HEK293 (cell line): ENCODE data around the gene KCP.

ENCODE experiments used
- CTCF ChIA-PET: fragments of 350-600 bp; formaldehyde crosslinking; extraction: SDS; loops from one replicate; lab custom pipeline; 2021; ENCODE audit warnings: antibody characterized with exemption; lab: Yijun Ruan, JAX
- POLR2A ChIA-PET: fragments of 300-600 bp; formaldehyde crosslinking; extraction: SDS; loops from one replicate; lab custom pipeline; 2020; ENCODE audit warnings: antibody characterized with exemption, inconsistent platforms; lab: Yijun Ruan, JAX
- H3K27ac ChIP-seq: fragments of 200-500 bp; sonication (Bioruptor generic); 2 replicates; pipeline ENCODE4 v1.5.1; 2014; ENCODE audit warnings: low read depth, low read length, control low read depth, inconsistent platforms; ENCODE audit errors: extremely low read depth
- H3K36me3 ChIP-seq, 2 experiments: fragments of 200-500 bp in 1 of 2; sonication (Bioruptor generic) in 1 of 2; 1 replicate in 1 of 2; 2 replicates in 1 of 2; pipeline ENCODE4 v1.5.1; 2014 to 2017; ENCODE audit warnings: inconsistent platforms in 2 of 2, low read length in 2 of 2; ENCODE audit not compliant: control insufficient read depth in 2 of 2, insufficient read depth in 1 of 2
- H3K4me1 ChIP-seq: fragments of 200-500 bp; sonication (Bioruptor generic); 2 replicates; pipeline ENCODE4 v1.5.1; 2014; ENCODE audit warnings: mild to moderate bottlenecking, low read length, inconsistent platforms; ENCODE audit not compliant: control insufficient read depth, insufficient read depth
- H3K4me3 ChIP-seq: 2 replicates; pipeline ENCODE4 v1.5.1; 2011; ENCODE audit warnings: low read depth, mild to moderate bottlenecking, control low read depth, low read length, moderate library complexity
- H3K9me3 ChIP-seq: fragments of 200-500 bp; sonication (Bioruptor generic); 2 replicates; pipeline ENCODE4 v1.5.1; 2014; ENCODE audit warnings: low read depth, low read length, inconsistent platforms; ENCODE audit not compliant: control insufficient read depth, insufficient read depth
- FEZF1 ChIP-seq: fragments of 450-650 bp; formaldehyde crosslinking; IDR thresholded peaks from 2 replicates; pipeline ENCODE4 v1.5.1; 2016; ENCODE audit warnings: missing biosample characterization, missing genetic modification characterization
- GLIS2 ChIP-seq: fragments of 450-650 bp; formaldehyde crosslinking; IDR thresholded peaks from 2 replicates; pipeline ENCODE4 v1.5.1; 2016; ENCODE audit warnings: missing biosample characterization, missing genetic modification characterization
- HIC1 ChIP-seq: fragments of 450-650 bp; formaldehyde crosslinking; IDR thresholded peaks from 2 replicates; pipeline ENCODE4 v1.5.1; 2016; ENCODE audit warnings: missing biosample characterization, missing genetic modification characterization
- TRIM28 ChIP-seq: IDR thresholded peaks from 2 replicates; pipeline ENCODE4 v1.6.1; 2011; ENCODE audit warnings: low read length, control low read depth, borderline replicate concordance
- ZBTB20 ChIP-seq: fragments of 450-650 bp; formaldehyde crosslinking; IDR thresholded peaks from 2 replicates; pipeline ENCODE4 v1.5.1; 2016; ENCODE audit warnings: missing biosample characterization, missing genetic modification characterization
- ZEB2 ChIP-seq: fragments of 450-650 bp; formaldehyde crosslinking; IDR thresholded peaks from 2 replicates; pipeline ENCODE4 v1.5.1; 2016; ENCODE audit warnings: missing biosample characterization, missing genetic modification characterization
- ZNF10 ChIP-seq: fragments of 450-650 bp; formaldehyde crosslinking; IDR thresholded peaks from 2 replicates; pipeline ENCODE4 v1.5.1; 2017; ENCODE audit warnings: missing biosample characterization, missing genetic modification characterization
- ZNF37A ChIP-seq: fragments of 450-650 bp; IDR thresholded peaks from 2 replicates; pipeline ENCODE4 v1.5.1; 2018; ENCODE audit warnings: missing biosample characterization, missing genetic modification characterization
- ZNF394 ChIP-seq: fragments of 450-650 bp; formaldehyde crosslinking; IDR thresholded peaks from 2 replicates; pipeline ENCODE4 v1.5.1; 2016; ENCODE audit warnings: missing biosample characterization, missing genetic modification characterization, mild to moderate bottlenecking, moderate library complexity, borderline replicate concordance
- ZNF571 ChIP-seq: fragments of 450-650 bp; formaldehyde crosslinking; IDR thresholded peaks from 2 replicates; pipeline ENCODE4 v1.5.0; 2017; ENCODE audit warnings: missing biosample characterization, missing genetic modification characterization
- ZNF626 ChIP-seq: fragments of 450-650 bp; sonication (Bioruptor Pico); formaldehyde crosslinking; IDR thresholded peaks from 2 replicates; pipeline ENCODE4 v1.5.1; 2018; ENCODE audit warnings: missing biosample characterization, missing genetic modification characterization, inconsistent platforms
- TF ChIP-seq, protein P1 (sequence below): fragments of 450-650 bp; formaldehyde crosslinking; IDR thresholded peaks from 2 replicates; pipeline ENCODE4 v1.5.1; 2016; ENCODE audit warnings: missing biosample characterization, missing genetic modification characterization, low read depth

Gene KCP

DNA sequence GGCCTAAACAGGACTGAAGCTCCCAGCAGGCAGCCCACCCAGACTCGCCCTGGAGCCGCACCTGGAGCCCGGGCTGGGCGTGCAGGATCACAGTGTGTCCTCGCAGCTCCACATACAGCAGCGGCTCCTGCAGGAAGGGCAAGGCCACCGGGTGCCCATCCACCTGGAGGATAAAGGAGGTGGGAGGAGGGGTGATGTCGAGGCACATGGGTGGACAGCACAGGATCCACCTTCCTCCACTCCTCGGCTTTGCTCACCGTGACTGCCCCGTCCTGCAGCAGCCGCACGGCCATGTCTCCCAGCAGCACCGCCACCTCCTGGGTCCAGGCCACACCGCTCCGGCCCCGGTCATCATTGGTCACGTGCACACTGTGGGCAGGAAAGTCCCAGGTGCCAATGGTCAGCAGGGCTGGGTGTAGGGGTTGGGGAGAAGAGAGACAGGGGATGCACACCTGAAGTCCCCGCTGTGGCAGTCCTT, 31.0 kb downstream of the KCP start:
- POLR2A ChIA-PET, result interaction anchor here (0.7 to 1.6 kb wide), 2 partner anchors 17 to 18 kb away, joined by 4 to 6 read pairs; partner anchors contain the start of gene ATP6V1F

GRCh38 chr7:128878226-128879105, 32.0 kb downstream of the KCP start:
- ChIA-PET POLR2A (interaction anchor here (0.6 kb wide), 1 partner anchor 7 kb away, joined by 4 read pairs; no protein-coding TSS in a partner anchor), CTCF (interaction anchor here (0.6 to 7.0 kb wide), 8 partner anchors 12 to 450 kb away, joined by 3 to 85 read pairs (median 3); partner anchors contain the start of gene ATP6V1F)
- no peaks in the 10 kb centered on the region for H3K4me1 ChIP-seq
- H3K27ac ChIP-seq, result no peak overlapping the region
- H3K36me3 ChIP-seq, result no peaks in the 10 kb centered on the region
- H3K4me3 ChIP-seq, result no peak overlapping the region
- TF ChIP-seq ZNF10 (tag by site-specific recombination), result no peak
- TF ChIP-seq FEZF1 (tag by site-specific recombination), result no peak
- peak; percentile 42; the same call in 1 of the 2 replicates for TF ChIP-seq ZEB2 (tag by site-specific recombination)
- TF ChIP-seq ZNF571, result no peak
- no peaks in the 10 kb centered on the region for H3K9me3 ChIP-seq

More for the DNA sequence above, 31.0 kb downstream of the KCP start:
- Histone ChIP-seq H3K27ac (no peak overlapping the region), H3K36me3 (no peaks in the 10 kb centered on the region), H3K4me1 (no peaks in the 10 kb centered on the region), H3K4me3 (no peak overlapping the region), H3K9me3 (no peaks in the 10 kb centered on the region)
- TF ChIP-seq ZNF37A (tag by site-specific recombination) (no peak), TRIM28 (no peak), ZNF626 (tag by site-specific recombination) (no peak)
- CTCF ChIA-PET, result interaction anchor here (0.6 to 7.0 kb wide), 17 partner anchors 13 to 451 kb away, joined by 3 to 85 read pairs (median 3); partner anchors contain the start of gene ATP6V1F

DNA sequence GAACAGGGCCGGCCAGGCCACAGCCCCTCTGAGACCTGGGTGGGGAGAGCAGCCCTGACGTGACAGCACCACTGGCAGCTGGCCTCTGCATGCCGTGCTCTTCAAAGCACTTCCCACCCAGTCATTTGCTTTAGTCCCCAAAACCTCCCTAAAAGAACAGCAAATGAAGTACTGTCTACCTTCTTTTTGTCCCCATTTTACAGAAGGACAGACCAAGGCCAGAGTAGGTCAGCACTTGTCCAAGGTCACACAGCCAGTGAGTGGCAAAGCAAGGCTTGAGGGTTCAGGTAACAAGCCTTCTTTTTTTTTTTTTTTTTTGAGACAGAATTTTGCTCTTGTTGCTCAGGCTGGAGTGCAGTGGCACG, 32.8 kb downstream of the KCP start:
- Histone ChIP-seq H3K9me3 (no peaks in the 10 kb centered on the region), H3K4me3 (no peak overlapping the region), H3K4me1 (no peaks in the 10 kb centered on the region), H3K36me3 (no peaks in the 10 kb centered on the region), H3K27ac (no peak overlapping the region)
- TF ChIP-seq ZNF10 (tag by site-specific recombination), result no peak
- TF ChIP-seq ZBTB20 (tag by site-specific recombination), result 0 out of 2 replicates have a peak, but pooled peaks have one; percentile 22
- CTCF ChIA-PET, result interaction anchor here (6.5 to 7.0 kb wide), 2 partner anchors 15 to 450 kb away, joined by 56 to 85 read pairs; partner anchors contain the start of gene ATP6V1F
- POLR2A ChIA-PET, result interaction anchor here (0.6 kb wide), 1 partner anchor 8 kb away, joined by 4 read pairs; no protein-coding TSS in a partner anchor

GRCh38 chr7:128876978-128877755, 33.3 kb downstream of the KCP start:
- POLR2A ChIA-PET, result no interaction called here
- CTCF ChIA-PET, result interaction anchor here (0.6 to 7.0 kb wide), 2 partner anchors 449 to 451 kb away, joined by 3 to 85 read pairs; no protein-coding TSS in a partner anchor
- no peaks in the 10 kb centered on the region for H3K4me1 ChIP-seq
- TF ChIP-seq GLIS2 (tag by site-specific recombination) (0 out of 2 replicates have a peak, but pooled peaks have one; percentile 15), HIC1 (tag by site-specific recombination) (peak; percentile 34; the same call in 1 of the 2 replicates), ZNF394 (tag by site-specific recombination) (no peak)
- TF ChIP-seq, protein P1, sequence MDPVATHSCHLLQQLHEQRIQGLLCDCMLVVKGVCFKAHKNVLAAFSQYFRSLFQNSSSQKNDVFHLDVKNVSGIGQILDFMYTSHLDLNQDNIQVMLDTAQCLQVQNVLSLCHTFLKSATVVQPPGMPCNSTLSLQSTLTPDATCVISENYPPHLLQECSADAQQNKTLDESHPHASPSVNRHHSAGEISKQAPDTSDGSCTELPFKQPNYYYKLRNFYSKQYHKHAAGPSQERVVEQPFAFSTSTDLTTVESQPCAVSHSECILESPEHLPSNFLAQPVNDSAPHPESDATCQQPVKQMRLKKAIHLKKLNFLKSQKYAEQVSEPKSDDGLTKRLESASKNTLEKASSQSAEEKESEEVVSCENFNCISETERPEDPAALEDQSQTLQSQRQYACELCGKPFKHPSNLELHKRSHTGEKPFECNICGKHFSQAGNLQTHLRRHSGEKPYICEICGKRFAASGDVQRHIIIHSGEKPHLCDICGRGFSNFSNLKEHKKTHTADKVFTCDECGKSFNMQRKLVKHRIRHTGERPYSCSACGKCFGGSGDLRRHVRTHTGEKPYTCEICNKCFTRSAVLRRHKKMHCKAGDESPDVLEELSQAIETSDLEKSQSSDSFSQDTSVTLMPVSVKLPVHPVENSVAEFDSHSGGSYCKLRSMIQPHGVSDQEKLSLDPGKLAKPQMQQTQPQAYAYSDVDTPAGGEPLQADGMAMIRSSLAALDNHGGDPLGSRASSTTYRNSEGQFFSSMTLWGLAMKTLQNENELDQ, result no peak
- H3K9me3 ChIP-seq, result no peaks in the 10 kb centered on the region
- no peak overlapping the region for H3K4me3 ChIP-seq
- H3K36me3 ChIP-seq, result no peaks in the 10 kb centered on the region
- no peak overlapping the region for H3K27ac ChIP-seq
